Nephron progenitor cell (in vitro differentiated cells): ENCODE measurements around the gene TNPO3.

Experiments used
- DNase-seq: peaks from one replicate; pipeline ENCODE4 v3.0.0; 2021
- H3K27ac Mint-ChIP-seq: 2 replicates; pipeline ENCODE4 v1.8.0; 2021; ENCODE audit warnings: mild to moderate bottlenecking, moderate library complexity, mixed read lengths
- H3K27me3 Mint-ChIP-seq: 2 replicates; pipeline ENCODE4 v1.8.0; 2021; ENCODE audit warnings: mild to moderate bottlenecking, low read depth, mixed read lengths; ENCODE audit not compliant: poor library complexity
- H3K36me3 Mint-ChIP-seq: 2 replicates; pipeline ENCODE4 v1.8.0; 2021; ENCODE audit warnings: low read depth, mixed read lengths
- H3K4me1 Mint-ChIP-seq: 2 replicates; pipeline ENCODE4 v1.8.0; 2021; ENCODE audit warnings: mixed read lengths
- H3K4me3 Mint-ChIP-seq: 2 replicates; pipeline ENCODE4 v1.8.0; 2021; ENCODE audit warnings: mild to moderate bottlenecking, moderate library complexity, mixed read lengths
- H3K9me3 Mint-ChIP-seq: 2 replicates; pipeline ENCODE4 v1.8.0; 2021; ENCODE audit warnings: mild to moderate bottlenecking, moderate library complexity, mixed read lengths
- CTCF ChIP-seq: fragments of 200-600 bp; sonication (generic); IDR thresholded peaks from 2 replicates; pipeline ENCODE4 v1.5.0; 2021; ENCODE audit warnings: antibody characterized with exemption

TNPO3 gene

GRCh38 chr7:129037585-129037984 is 17.3 kb downstream of the TNPO3 start:
- Mint-ChIP-seq H3K4me1 (peaks cover 6% of the 10 kb centered on the region), H3K9me3 (peaks cover 13% of the 10 kb centered on the region)

GRCh38 chr7:129032017-129032416 is 22.9 kb downstream of the TNPO3 start:
- TF ChIP-seq CTCF: no peak
- peaks cover 3% of the 10 kb centered on the region for H3K27me3 Mint-ChIP-seq
- H3K36me3 Mint-ChIP-seq: peaks cover 73% of the 10 kb centered on the region
- peaks cover 17% of the 10 kb centered on the region for H3K9me3 Mint-ChIP-seq
- no peak overlapping the region for H3K4me3 Mint-ChIP-seq
- H3K4me1 Mint-ChIP-seq: peaks cover 10% of the 10 kb centered on the region
- H3K27ac Mint-ChIP-seq: no peak overlapping the region
- no peak for DNase-seq

More at GRCh38 chr7:129037585-129037984, 17.3 kb downstream of the TNPO3 start:
- peaks cover 83% of the 10 kb centered on the region for H3K36me3 Mint-ChIP-seq
- no peak overlapping the region for H3K4me3 Mint-ChIP-seq
- peak overlapping the region; percentile 90 for H3K27ac Mint-ChIP-seq
- H3K27me3 Mint-ChIP-seq: peaks cover 3% of the 10 kb centered on the region
- DNase-seq: no peak
- TF ChIP-seq CTCF: no peak

GRCh38 chr7:129030440-129030839 is 24.5 kb downstream of the TNPO3 start:
- no peak for TF ChIP-seq CTCF
- Mint-ChIP-seq H3K27ac (no peak overlapping the region), H3K4me3 (no peak overlapping the region), H3K27me3 (peaks cover 3% of the 10 kb centered on the region), H3K9me3 (peaks cover 17% of the 10 kb centered on the region), H3K4me1 (peaks cover 10% of the 10 kb centered on the region), H3K36me3 (peaks cover 57% of the 10 kb centered on the region)
- no peak for DNase-seq

- DNase-seq: no peak
- Mint-ChIP-seq H3K4me1 (peaks cover 10% of the 10 kb centered on the region), H3K36me3 (peaks cover 11% of the 10 kb centered on the region), H3K27ac (peak overlapping the region; percentile 8), H3K9me3 (no peaks in the 10 kb centered on the region), H3K4me3 (no peak overlapping the region), H3K27me3 (no peaks in the 10 kb centered on the region)
- TF ChIP-seq CTCF: no peak
Observed at GRCh38 chr7:129024125-129024524, 30.8 kb downstream of the TNPO3 start.

- Mint-ChIP-seq H3K4me3 (no peak overlapping the region), H3K27ac (peak overlapping the region; percentile 3), H3K36me3 (peaks cover 6% of the 10 kb centered on the region), H3K27me3 (no peaks in the 10 kb centered on the region), H3K4me1 (peaks cover 10% of the 10 kb centered on the region), H3K9me3 (no peaks in the 10 kb centered on the region)
- DNase-seq: no peak
- TF ChIP-seq CTCF: no peak
Observed at GRCh38 chr7:129021656-129022055, 33.3 kb downstream of the TNPO3 start.

GRCh38 chr7:129017933-129018538 is 36.9 kb downstream of the TNPO3 start:
- Mint-ChIP-seq H3K27ac (no peak overlapping the region), H3K27me3 (no peaks in the 10 kb centered on the region), H3K4me3 (no peak overlapping the region), H3K4me1 (no peaks in the 10 kb centered on the region), H3K36me3 (peaks cover 34% of the 10 kb centered on the region), H3K9me3 (no peaks in the 10 kb centered on the region)
- no peak for DNase-seq
- TF ChIP-seq CTCF: no peak
